LNCAP (cell line): ENCODE data around the gene ADISSP.

Experiments
- TF ChIP-seq, protein P1 (sequence below): fragments of 450-650 bp; IDR thresholded peaks from 2 replicates; pipeline ENCODE4 v1.5.1; 2017; ENCODE audit warnings: mild to moderate bottlenecking

ADISSP gene

GRCh38 chr20:3801846-3802245 lies 34.3 kb upstream of the ADISSP start:
- TF ChIP-seq, protein P1, sequence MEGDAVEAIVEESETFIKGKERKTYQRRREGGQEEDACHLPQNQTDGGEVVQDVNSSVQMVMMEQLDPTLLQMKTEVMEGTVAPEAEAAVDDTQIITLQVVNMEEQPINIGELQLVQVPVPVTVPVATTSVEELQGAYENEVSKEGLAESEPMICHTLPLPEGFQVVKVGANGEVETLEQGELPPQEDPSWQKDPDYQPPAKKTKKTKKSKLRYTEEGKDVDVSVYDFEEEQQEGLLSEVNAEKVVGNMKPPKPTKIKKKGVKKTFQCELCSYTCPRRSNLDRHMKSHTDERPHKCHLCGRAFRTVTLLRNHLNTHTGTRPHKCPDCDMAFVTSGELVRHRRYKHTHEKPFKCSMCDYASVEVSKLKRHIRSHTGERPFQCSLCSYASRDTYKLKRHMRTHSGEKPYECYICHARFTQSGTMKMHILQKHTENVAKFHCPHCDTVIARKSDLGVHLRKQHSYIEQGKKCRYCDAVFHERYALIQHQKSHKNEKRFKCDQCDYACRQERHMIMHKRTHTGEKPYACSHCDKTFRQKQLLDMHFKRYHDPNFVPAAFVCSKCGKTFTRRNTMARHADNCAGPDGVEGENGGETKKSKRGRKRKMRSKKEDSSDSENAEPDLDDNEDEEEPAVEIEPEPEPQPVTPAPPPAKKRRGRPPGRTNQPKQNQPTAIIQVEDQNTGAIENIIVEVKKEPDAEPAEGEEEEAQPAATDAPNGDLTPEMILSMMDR, result no peak

DNA sequence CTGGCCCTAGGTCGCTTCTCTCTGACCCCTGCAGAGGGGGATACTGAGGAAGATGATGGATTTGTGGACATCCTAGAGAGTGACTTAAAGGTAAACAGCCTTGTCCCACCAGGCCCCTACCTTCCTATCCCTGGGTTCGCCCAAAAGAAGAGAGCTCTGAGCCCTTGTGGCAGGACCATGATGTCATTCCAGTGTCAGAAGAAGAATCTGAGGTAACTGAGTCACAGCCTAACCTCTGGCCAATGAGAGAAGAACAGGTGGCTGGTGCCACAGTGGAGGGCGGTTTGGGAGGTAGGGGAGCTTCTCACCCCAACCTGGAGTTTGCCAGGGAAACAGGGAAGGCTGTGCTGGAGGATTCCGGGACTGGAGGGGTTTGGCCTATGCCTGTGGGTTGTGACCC lies 33.7 kb upstream of the ADISSP start:
- TF ChIP-seq, protein P1, result no peak

GRCh38 chr20:3800878-3801260 lies 33.3 kb upstream of the ADISSP start:
- TF ChIP-seq, protein P1, result no peak

DNA sequence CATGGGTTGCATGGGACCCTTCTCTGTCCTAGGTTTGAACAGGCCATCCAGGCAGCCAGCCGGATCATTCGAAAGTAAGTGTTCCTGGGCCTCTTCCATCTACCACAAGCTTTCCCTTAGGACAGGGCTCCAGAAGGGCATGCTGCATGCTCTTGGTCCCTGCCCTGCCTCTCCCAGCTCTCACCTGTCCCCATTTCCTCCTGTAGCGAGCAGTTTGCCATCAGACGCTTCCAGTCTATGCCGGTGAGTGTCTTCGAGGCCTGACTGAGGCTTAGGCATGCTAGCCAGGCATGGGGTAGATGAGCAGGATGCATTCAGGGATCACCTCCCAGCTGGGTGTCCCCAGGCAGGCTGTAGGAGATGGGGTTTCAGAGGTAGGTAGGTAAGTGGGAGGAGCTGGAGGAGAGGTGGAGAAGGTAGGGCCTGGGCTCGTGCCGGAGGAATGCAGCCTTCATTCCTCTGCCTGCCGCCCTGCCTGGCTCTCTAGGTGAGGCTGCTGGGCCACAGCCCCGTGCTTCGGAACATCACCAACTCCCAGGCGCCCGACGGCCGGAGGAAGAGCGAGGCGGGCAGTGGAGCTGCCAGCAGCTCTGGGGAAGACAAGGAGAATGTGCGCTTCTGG lies 32.8 kb upstream of the ADISSP start:
- TF ChIP-seq, protein P1, result no peak

GRCh38 chr20:3798908-3799248 lies 31.3 kb upstream of the ADISSP start:
- TF ChIP-seq, protein P1, result no peak

DNA sequence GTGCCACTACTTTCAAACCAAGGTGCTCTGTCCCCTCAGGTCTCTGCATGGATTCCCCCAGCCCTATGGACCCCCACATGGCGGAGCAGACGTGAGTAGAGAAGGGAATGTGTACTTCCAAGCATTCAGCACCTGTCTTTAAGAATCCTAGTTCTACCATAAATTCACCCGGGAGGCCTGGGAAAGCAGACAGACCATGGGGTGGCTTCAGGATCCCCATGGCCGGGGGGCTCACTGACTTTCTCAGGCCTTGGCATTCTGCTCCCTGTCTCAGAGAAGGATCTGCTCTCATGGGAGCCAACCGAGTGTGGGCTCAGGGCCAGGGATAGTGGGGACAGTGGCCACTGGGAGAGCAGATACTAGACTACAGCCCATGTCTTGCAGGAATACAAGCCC lies 30.8 kb upstream of the ADISSP start:
- TF ChIP-seq, protein P1, result no peak

DNA sequence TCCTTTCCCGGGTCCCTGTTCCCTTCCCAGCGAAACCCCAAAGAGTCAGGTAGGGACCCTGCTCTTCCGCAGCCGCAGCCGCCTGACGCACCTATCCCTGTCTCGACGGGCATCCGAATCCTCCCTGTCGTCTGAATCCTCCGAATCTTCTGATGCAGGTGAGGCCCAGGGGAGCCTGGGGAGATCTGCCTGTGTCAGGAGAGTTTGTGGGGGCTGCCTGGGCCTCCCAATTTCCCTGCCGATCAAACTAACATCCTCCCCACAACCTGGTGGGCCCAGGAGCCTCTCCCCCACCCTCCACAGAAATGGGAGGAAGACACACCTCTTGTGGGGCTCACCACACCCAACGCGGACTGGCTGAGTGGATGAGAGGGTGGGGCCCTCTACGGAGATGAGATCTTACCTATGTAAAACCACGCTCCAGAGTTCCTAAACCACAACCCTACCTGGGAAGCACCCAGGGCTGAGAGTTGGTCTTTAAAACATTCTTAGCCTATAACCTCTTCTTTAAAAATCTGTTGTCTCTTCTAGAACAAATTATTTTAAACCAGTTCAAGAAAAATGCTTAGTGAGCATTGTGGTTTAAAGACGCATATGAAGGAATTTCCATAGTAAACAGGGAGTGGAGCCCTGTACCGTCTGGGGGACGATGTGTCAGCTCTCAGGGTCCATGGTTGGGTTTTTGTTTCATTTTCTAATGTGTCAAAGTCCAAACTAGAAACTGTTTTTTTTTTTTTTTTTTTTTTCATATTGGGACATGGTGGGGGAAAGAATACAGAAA lies 30.2 kb upstream of the ADISSP start:
- TF ChIP-seq, protein P1, result no peak
